K562 (cell line): ENCODE data around the gene CCDC54. TPM values are rescaled to one million over a fixed set of nuclear protein-coding genes. Genes with fewer than 3 reads are reported as not detected.

Experiments used
- ATAC-seq: fragments of 200-7000 bp; cut with Tn5 transposase; 3 replicates; pipeline ENCODE4 v1.9.1; 2020; ENCODE audit warnings: moderate library complexity
- BruUV-seq: library from RNA; stranded (reverse); fragments of 400-500 nt; replicated peaks from 2 replicates; lab custom pipeline; 2021; lab: Mats Ljungman, UMichigan
- CTCF ChIA-PET: fragments of 300-600 bp; formaldehyde crosslinking; extraction: SDS; loops from one replicate; lab custom pipeline; 2021; ENCODE audit warnings: low intra/inter-chr PET ratio; lab: Yijun Ruan, JAX
- POLR2A ChIA-PET: fragments of 300-600, 350-650 bp; sonication (Branson Sonifier 250); formaldehyde crosslinking; extraction: SDS; loops from one replicate; lab custom pipeline; 2021; ENCODE audit warnings: antibody characterized with exemption, inconsistent platforms; lab: Yijun Ruan, JAX
- DNase-seq, 4 experiments: peaks; one replicate each; pipeline versions ENCODE4 v3.0.0 to v3.0.0-alpha.2; 2011 to 2018; ENCODE audit warnings: low spot score in 3 of 4, mixed read lengths in 3 of 4; ENCODE audit errors: extremely low read depth in 1 of 4
- FAIRE-seq: peaks from 2 replicates; lab custom pipeline; 2011; peaks lifted over from hg19 to GRCh38; lab: Jason Lieb, UNC
- H2AFZ ChIP-seq: 2 replicates; pipeline ENCODE4 v1.6.0; 2011; ENCODE audit warnings: low read depth, low read length, control low read depth, inconsistent platforms
- H3K27ac ChIP-seq: fragments of 200-600 bp; 3 replicates; pipeline ENCODE4 v1.8.0; 2011; ENCODE audit warnings: low read depth, mild to moderate bottlenecking, control low read depth, inconsistent platforms, low read length, moderate library complexity, mixed read lengths; ENCODE audit errors: extremely low read depth
- H3K27me3 ChIP-seq, 2 experiments: fragments of 300-600 bp in 1 of 2; 2 replicates in 1 of 2; 3 replicates in 1 of 2; pipeline versions ENCODE4 v1.6.0 to v1.8.0; 2011; ENCODE audit warnings: inconsistent platforms in 2 of 2, low read length in 2 of 2, mild to moderate bottlenecking in 1 of 2, mixed read lengths in 1 of 2, moderate library complexity in 1 of 2; ENCODE audit not compliant: control insufficient read depth in 2 of 2, insufficient read depth in 2 of 2
- H3K36me3 ChIP-seq: fragments of 300-600 bp; 3 replicates; pipeline ENCODE4 v1.8.0; 2011; ENCODE audit warnings: mild to moderate bottlenecking, low read length, inconsistent platforms; ENCODE audit not compliant: control insufficient read depth, insufficient read depth
- H3K4me1 ChIP-seq, 2 experiments: fragments of 200-600 bp in 1 of 2; replicated peaks in 1 of 2; 2 replicates in 1 of 2; 3 replicates in 1 of 2; pipeline versions ENCODE4 v1.5.1 to v1.8.0; 2011; ENCODE audit warnings: inconsistent platforms in 2 of 2, low read length in 2 of 2, mild to moderate bottlenecking in 1 of 2, mixed read lengths in 1 of 2, moderate library complexity in 1 of 2; ENCODE audit not compliant: control insufficient read depth in 2 of 2, insufficient read depth in 2 of 2
- H3K4me2 ChIP-seq: 2 replicates; pipeline ENCODE4 v1.6.1; 2011; ENCODE audit warnings: low read length, control low read depth, inconsistent platforms, mixed read lengths; ENCODE audit not compliant: insufficient read depth
- H3K4me3 ChIP-seq: fragments of 200-600 bp; sonication (generic), shearing (Covaris generic); 2 replicates; pipeline ENCODE4 v1.5.1; 2016; ENCODE audit warnings: control low read depth, inconsistent platforms
- H3K79me2 ChIP-seq: fragments of 200-600 bp; 3 replicates; pipeline ENCODE4 v1.8.0; 2011; ENCODE audit warnings: low read length, inconsistent platforms; ENCODE audit not compliant: control insufficient read depth, insufficient read depth
- H3K9ac ChIP-seq, 2 experiments: 2 replicates each; pipeline versions ENCODE4 v1.6.0 to v1.6.1; 2011; ENCODE audit warnings: low read depth in 2 of 2, low read length in 2 of 2, control low read depth in 1 of 2, inconsistent platforms in 1 of 2, mild to moderate bottlenecking in 1 of 2, mixed read lengths in 1 of 2; ENCODE audit not compliant: insufficient read depth in 1 of 2
- H3K9me1 ChIP-seq: one replicate; pipeline ENCODE4 v1.6.0; 2011; ENCODE audit warnings: inconsistent platforms, mild to moderate bottlenecking, low read length, moderate library complexity; ENCODE audit not compliant: control insufficient read depth, insufficient read depth
- H3K9me3 ChIP-seq: replicated peaks from 2 replicates; pipeline ENCODE4 v1.5.1; 2011; ENCODE audit warnings: low read depth, low read length, inconsistent platforms; ENCODE audit not compliant: control insufficient read depth, insufficient read depth
- H4K20me1 ChIP-seq: replicated peaks from 2 replicates; pipeline ENCODE4 v1.6.1; 2011; ENCODE audit warnings: low read length, inconsistent platforms, mixed read lengths; ENCODE audit not compliant: control insufficient read depth, insufficient read depth
- HIVEP1 ChIP-seq: fragments of 250-450 bp; sonication (Bioruptor Pico); IDR thresholded peaks from 2 replicates; pipeline ENCODE4 v1.4.0; 2020; ENCODE audit warnings: mild to moderate bottlenecking
- KLF13 ChIP-seq: fragments of 450-650 bp; IDR thresholded peaks from 2 replicates; pipeline ENCODE4 v1.6.1; 2016; ENCODE audit warnings: missing genetic modification characterization, low read depth, mild to moderate bottlenecking, missing compliant biosample characterization, moderate library complexity, borderline replicate concordance
- POLR2AphosphoS5 ChIP-seq: IDR thresholded peaks from 2 replicates; pipeline ENCODE4 v1.6.1; 2011; ENCODE audit warnings: mild to moderate bottlenecking, low read depth, low read length, moderate library complexity; ENCODE audit not compliant: control insufficient read depth, insufficient read depth
- RBFOX2 ChIP-seq: fragments of 200-400 bp; formaldehyde crosslinking; IDR thresholded peaks from 2 replicates; pipeline ENCODE4 v1.6.1; 2017; ENCODE audit warnings: low read depth, mild to moderate bottlenecking, low read length, moderate library complexity
- SFPQ ChIP-seq: fragments of 200-400 bp; formaldehyde crosslinking; IDR thresholded peaks from 2 replicates; pipeline ENCODE4 v1.6.1; 2017; ENCODE audit warnings: mild to moderate bottlenecking, low read depth, low read length, moderate library complexity
- WGBS: fragments of 100-300 bp; shearing (Covaris generic); methylation state at CpG from one replicate; pipeline ENCODE4 v1.1.6; 2016; ENCODE audit warnings: low coverage, mixed read lengths; ENCODE audit not compliant: insufficient coverage; ENCODE audit errors: missing lambda C conversion rate; 5-methylcytosine and 5-hydroxymethylcytosine counted together
- in situ Hi-C: fragments of 300-500 bp; cut with MboI; formaldehyde crosslinking; loops from 4 replicates; pipeline ENCODE4 v1.15.0; 2018; ENCODE audit warnings: inconsistent platforms, mixed read lengths
- intact Hi-C: fragments of 100-400 bp; cut with micrococcal nuclease; formaldehyde crosslinking; loops from 2 replicates; pipeline ENCODE4 v1.14.2; 2022
- polyA plus RNA-seq, 8 experiments: library from polyadenylated mRNA; depleted of rRNA in 4 of 8; stranded (reverse) in 5 of 8; unstranded in 3 of 8; fragments of >200 nt; fragmentation: Nextera tagmentation in 2 of 8; fragmentation: Illumina TruSeq in 1 of 8; extraction: Ambion mirVana in 2 of 8; extraction: Trizol in 1 of 8; gene quantifications; 2 replicates each; pipeline versions ENCODE4 v1.2.1 to v1.2.3, GENCODE V29; 2011 to 2014; ENCODE audit warnings: inconsistent platforms in 1 of 8, missing spikeins in 1 of 8
- total RNA-seq, 7 experiments: library from RNA; depleted of rRNA in 6 of 7; stranded (reverse); fragments of >200 nt in 6 of 7; fragmentation: Illumina TruSeq in 2 of 7; extraction: Trizol in 2 of 7; gene quantifications; 2 replicates each; pipeline versions ENCODE4 v1.2.1 to v1.2.3, GENCODE V29; 2011 to 2021; ENCODE audit warnings: low replicate concordance in 1 of 7

Gene CCDC54
- total and polyA plus RNA-seq, 9 of the 15 experiments (the other 6 are each of a cell fraction or from before 2014, with no cell fraction given): not detected

GRCh38 chr3:107410606-107411005 is 33.4 kb downstream of the CCDC54 start:
- H4K20me1 ChIP-seq: no peaks in the 10 kb centered on the region
- in situ Hi-C loops: no loop called here
- H3K9me3 ChIP-seq: no peaks in the 10 kb centered on the region; the same call in 1 of the 2 replicates
- CTCF ChIA-PET: no interaction called here
- no peak overlapping the region for H3K27ac ChIP-seq
- H3K9me1 ChIP-seq: no peaks in the 10 kb centered on the region
- no peak overlapping the region for H3K4me3 ChIP-seq
- H2AFZ ChIP-seq: no peak overlapping the region
- POLR2A ChIA-PET: no interaction called here
- no peak for TF ChIP-seq SFPQ
- no peak for TF ChIP-seq KLF13 (tag)
- TF ChIP-seq RBFOX2: no peak
- no peak for TF ChIP-seq POLR2AphosphoS5
- TF ChIP-seq HIVEP1 (CRISPR knock-in tag): no peak
- TF ChIP-seq, all 486 proteins: peak for 0
- FAIRE-seq (no peak), DNase-seq (no peak), ATAC-seq (no peak)
- no peak overlapping the region for H3K4me2 ChIP-seq
- no peaks in the 10 kb centered on the region for H3K4me1 ChIP-seq
- H3K27me3 ChIP-seq: no peaks in the 10 kb centered on the region
- no peak overlapping the region for H3K9ac ChIP-seq
- no peaks in the 10 kb centered on the region for H3K36me3 ChIP-seq
- intact Hi-C loops: no loop called here
- no peaks in the 10 kb centered on the region for H3K79me2 ChIP-seq
- no TSS peak for BruUV-seq
- 0% methylated on average over 1 of the region's 1 CpG for WGBS
